MG63 (cell line): Measurements from ENCODE around the gene ISM2. TPM values are rescaled to one million over a fixed set of nuclear protein-coding genes. Genes with fewer than 3 reads are reported as not detected.

ENCODE experiments used
- DNase-seq: peaks from one replicate; pipeline ENCODE4 v3.0.0-alpha.2; 2020
- H3K27me3 ChIP-seq: fragments of 250-450 bp; sonication (Bioruptor Pico); 2 replicates; pipeline ENCODE4 v1.5.1; 2020; ENCODE audit warnings: mild to moderate bottlenecking, moderate library complexity
- H3K36me3 ChIP-seq: fragments of 250-450 bp; sonication (Bioruptor Pico); 2 replicates; pipeline ENCODE4 v1.5.1; 2020; ENCODE audit warnings: mild to moderate bottlenecking, moderate library complexity
- H3K4me3 ChIP-seq: fragments of 250-450 bp; sonication (Bioruptor Pico); 2 replicates; pipeline ENCODE4 v1.5.1; 2020; ENCODE audit warnings: mild to moderate bottlenecking, moderate library complexity
- H3K9me3 ChIP-seq: fragments of 250-450 bp; sonication (Bioruptor Pico); 2 replicates; pipeline ENCODE4 v1.5.1; 2020; ENCODE audit warnings: mild to moderate bottlenecking, moderate library complexity
- total RNA-seq: library from RNA; depleted of rRNA; stranded (reverse); fragments of >200 nt; shearing (Covaris generic); gene quantifications from 2 replicates; pipeline ENCODE4 v1.2.3, GENCODE V29; 2014; ENCODE audit warnings: low replicate concordance

ISM2 gene
- total RNA-seq, 1 experiment from 2014 or later, result not detected

- Histone ChIP-seq H3K36me3 (no peaks in the 10 kb centered on the region), H3K4me3 (no peak overlapping the region), H3K27me3 (no peaks in the 10 kb centered on the region), H3K9me3 (no peaks in the 10 kb centered on the region)
- no peak for DNase-seq
Observed at GRCh38 chr14:77482422-77482821, 16.2 kb downstream of the ISM2 start.

- Histone ChIP-seq H3K4me3 (no peak overlapping the region), H3K9me3 (no peaks in the 10 kb centered on the region), H3K36me3 (no peaks in the 10 kb centered on the region), H3K27me3 (no peaks in the 10 kb centered on the region)
- no peak for DNase-seq
Observed at GRCh38 chr14:77478796-77479195, 19.8 kb downstream of the ISM2 start.

GRCh38 chr14:77478029-77478428, 20.6 kb downstream of the ISM2 start:
- no peaks in the 10 kb centered on the region for H3K36me3 ChIP-seq
- H3K27me3 ChIP-seq, result no peaks in the 10 kb centered on the region
- no peak overlapping the region for H3K4me3 ChIP-seq
- no peaks in the 10 kb centered on the region for H3K9me3 ChIP-seq
- no peak for DNase-seq

GRCh38 chr14:77475432-77476115, 23.0 kb downstream of the ISM2 start:
- DNase-seq, result no peak
- Histone ChIP-seq H3K27me3 (no peaks in the 10 kb centered on the region), H3K36me3 (no peaks in the 10 kb centered on the region), H3K9me3 (no peaks in the 10 kb centered on the region), H3K4me3 (no peak overlapping the region)

GRCh38 chr14:77474479-77475177, 24.0 kb downstream of the ISM2 start:
- no peak for DNase-seq
- H3K36me3 ChIP-seq, result no peaks in the 10 kb centered on the region; the same call in 1 of the 2 replicates
- no peak overlapping the region for H3K4me3 ChIP-seq
- H3K9me3 ChIP-seq, result no peaks in the 10 kb centered on the region
- H3K27me3 ChIP-seq, result no peaks in the 10 kb centered on the region

- no peaks in the 10 kb centered on the region for H3K27me3 ChIP-seq
- H3K36me3 ChIP-seq, result no peaks in the 10 kb centered on the region; the same call in 1 of the 2 replicates
- no peaks in the 10 kb centered on the region for H3K9me3 ChIP-seq
- DNase-seq, result no peak
- no peak overlapping the region for H3K4me3 ChIP-seq
Observed at GRCh38 chr14:77473921-77474320, 24.7 kb downstream of the ISM2 start.

- H3K4me3 ChIP-seq, result no peak overlapping the region
- H3K9me3 ChIP-seq, result no peaks in the 10 kb centered on the region
- peaks cover 5% of the 10 kb centered on the region for H3K36me3 ChIP-seq
- no peaks in the 10 kb centered on the region for H3K27me3 ChIP-seq
- DNase-seq, result no peak
Observed at GRCh38 chr14:77470224-77470870, 28.3 kb downstream of the ISM2 start.

GRCh38 chr14:77469539-77469938, 29.1 kb downstream of the ISM2 start:
- H3K9me3 ChIP-seq, result no peaks in the 10 kb centered on the region
- no peaks in the 10 kb centered on the region for H3K27me3 ChIP-seq
- no peak overlapping the region for H3K4me3 ChIP-seq
- no peak for DNase-seq
- peaks cover 10% of the 10 kb centered on the region for H3K36me3 ChIP-seq

GRCh38 chr14:77469067-77469505, 29.5 kb downstream of the ISM2 start:
- H3K36me3 ChIP-seq, result peaks cover 12% of the 10 kb centered on the region
- H3K4me3 ChIP-seq, result no peak overlapping the region
- no peaks in the 10 kb centered on the region for H3K27me3 ChIP-seq
- DNase-seq, result no peak
- no peaks in the 10 kb centered on the region for H3K9me3 ChIP-seq

GRCh38 chr14:77467801-77468200, 30.8 kb downstream of the ISM2 start:
- no peak overlapping the region for H3K4me3 ChIP-seq
- peaks cover 21% of the 10 kb centered on the region for H3K36me3 ChIP-seq
- H3K9me3 ChIP-seq, result no peaks in the 10 kb centered on the region
- no peaks in the 10 kb centered on the region for H3K27me3 ChIP-seq
- no peak for DNase-seq

- peak overlapping the region; percentile 94 for H3K4me3 ChIP-seq
- peaks cover 40% of the 10 kb centered on the region for H3K36me3 ChIP-seq
- H3K9me3 ChIP-seq, result no peaks in the 10 kb centered on the region
- peak; percentile 6 for DNase-seq
- no peaks in the 10 kb centered on the region for H3K27me3 ChIP-seq
Observed at GRCh38 chr14:77459072-77459723, 39.4 kb downstream of the ISM2 start.

GRCh38 chr14:77458249-77458950, 40.2 kb downstream of the ISM2 start:
- peaks cover 36% of the 10 kb centered on the region for H3K36me3 ChIP-seq
- peak overlapping the region; percentile 94 for H3K4me3 ChIP-seq
- no peaks in the 10 kb centered on the region for H3K9me3 ChIP-seq
- no peaks in the 10 kb centered on the region for H3K27me3 ChIP-seq
- DNase-seq, result peak; percentile 11

- Histone ChIP-seq H3K4me3 (peak within 1 kb of the TSS; percentile 94), H3K36me3 (peaks cover 31% of the 10 kb centered on the region), H3K27me3 (no peaks in the 10 kb centered on the region), H3K9me3 (no peaks in the 10 kb centered on the region)
- DNase-seq, result peak; percentile 94
Observed at GRCh38 chr14:77457522-77458248, 40.9 kb downstream of the ISM2 start, which contains the start of the genes AHSA1 and VIPAS39. AHSA1 (plus strand) TSS chr14:77458093; CDS start chr14:77458190, 97 bp downstream. VIPAS39 (minus strand) TSS chr14:77457601; CDS start chr14:77454102, 3,499 bp downstream.

- Histone ChIP-seq H3K4me3 (peak overlapping the region; percentile 94), H3K27me3 (no peaks in the 10 kb centered on the region), H3K9me3 (no peaks in the 10 kb centered on the region), H3K36me3 (peaks cover 25% of the 10 kb centered on the region)
- no peak for DNase-seq
Observed at GRCh38 chr14:77457115-77457521, 41.5 kb downstream of the ISM2 start.

- Histone ChIP-seq H3K36me3 (peaks cover 17% of the 10 kb centered on the region), H3K4me3 (peak overlapping the region; percentile 94), H3K27me3 (no peaks in the 10 kb centered on the region), H3K9me3 (no peaks in the 10 kb centered on the region)
- DNase-seq, result no peak
Observed at GRCh38 chr14:77455966-77456640, 42.5 kb downstream of the ISM2 start.
